Caco-2 (cell line): ENCODE measurements around the gene FBXW8. TPM values are rescaled to one million over a fixed set of nuclear protein-coding genes. Genes with fewer than 3 reads are reported as not detected.
A peak's percentile ranks its signal among the peaks of the same experiment; 100 is the strongest.

Experiments used
- BruUV-seq: library from RNA; stranded (reverse); fragments of 400-500 nt; replicated peaks from 2 replicates; lab custom pipeline; 2021; lab: Mats Ljungman, UMichigan
- CTCF ChIA-PET: fragments of 300-600 bp; sonication (Branson Sonifier 250); formaldehyde crosslinking; loops from one replicate; lab custom pipeline; 2022; ENCODE audit warnings: antibody characterized with exemption; lab: Charles Lee
- POLR2A ChIA-PET: fragments of 300-600 bp; sonication (Branson Sonifier 250); formaldehyde crosslinking; loops from one replicate; lab custom pipeline; 2022; ENCODE audit warnings: antibody characterized with exemption; lab: Charles Lee
- DNase-seq, 2 experiments: peaks; one replicate each; pipeline versions ENCODE4 v3.0.0 to v3.0.0-alpha.2; 2020 to 2022
- H3K27me3 ChIP-seq: replicated peaks from 2 replicates; pipeline ENCODE4 v1.6.0; 2011; ENCODE audit warnings: low read length; ENCODE audit not compliant: control insufficient read depth, insufficient read depth
- H3K36me3 ChIP-seq: 2 replicates; pipeline ENCODE4 v1.5.1; 2011; ENCODE audit warnings: low read length; ENCODE audit not compliant: control insufficient read depth, insufficient read depth
- H3K4me1 ChIP-seq: fragments of 250-450 bp; sonication (Bioruptor Pico); 2 replicates; pipeline ENCODE4 v1.5.1; 2020; ENCODE audit warnings: mild to moderate bottlenecking
- H3K4me3 ChIP-seq: 2 replicates; pipeline ENCODE4 v1.5.1; 2011; ENCODE audit warnings: low read depth, mild to moderate bottlenecking, control low read depth, low read length
- H3K9me3 ChIP-seq: fragments of 250-450 bp; sonication (Bioruptor Pico); 2 replicates; pipeline ENCODE4 v1.5.1; 2020; ENCODE audit warnings: mild to moderate bottlenecking, moderate library complexity
- H3K27ac Mint-ChIP-seq: one replicate; pipeline ENCODE4 v1.8.0; 2022; ENCODE audit warnings: mixed read lengths; ENCODE audit not compliant: unreplicated experiment
- H3K27me3 Mint-ChIP-seq: one replicate; pipeline ENCODE4 v1.8.0; 2022; ENCODE audit warnings: mixed read lengths; ENCODE audit not compliant: insufficient read depth, unreplicated experiment
- H3K36me3 Mint-ChIP-seq: one replicate; pipeline ENCODE4 v1.8.0; 2022; ENCODE audit warnings: mild to moderate bottlenecking, mixed read lengths; ENCODE audit not compliant: insufficient read depth, unreplicated experiment
- H3K4me1 Mint-ChIP-seq: one replicate; pipeline ENCODE4 v1.8.0; 2022; ENCODE audit warnings: low read depth, mixed read lengths; ENCODE audit not compliant: unreplicated experiment
- H3K4me3 Mint-ChIP-seq: one replicate; pipeline ENCODE4 v1.8.0; 2022; ENCODE audit warnings: mild to moderate bottlenecking, moderate library complexity, mixed read lengths; ENCODE audit not compliant: unreplicated experiment
- H3K9me3 Mint-ChIP-seq: one replicate; pipeline ENCODE4 v1.8.0; 2022; ENCODE audit warnings: mixed read lengths; ENCODE audit not compliant: unreplicated experiment
- intact Hi-C: fragments of 100-400 bp; cut with micrococcal nuclease; formaldehyde crosslinking; loops from one replicate; pipeline ENCODE4 v1.10.0; 2022; ENCODE audit not compliant: unreplicated experiment
- total RNA-seq: library from RNA; stranded (reverse); gene quantifications from 2 replicates; pipeline ENCODE4 v1.2.3, GENCODE V29; 2022
- TF ChIP-seq, protein P1 (sequence below), 2 experiments: fragments of 200-600 bp in 1 of 2; IDR thresholded peaks; 1 replicate in 1 of 2; 2 replicates in 1 of 2; pipeline versions ENCODE4 v1.5.1 to v1.8.0; 2011 to 2022; ENCODE audit warnings: antibody characterized with exemption in 1 of 2, control low read depth in 1 of 2, inconsistent platforms in 1 of 2, low read depth in 1 of 2, low read length in 1 of 2, mild to moderate bottlenecking in 1 of 2, moderate library complexity in 1 of 2; ENCODE audit not compliant: insufficient read depth in 1 of 2, severe bottlenecking in 1 of 2, unreplicated experiment in 1 of 2

FBXW8 gene
- total RNA-seq, 1 experiment from 2014 or later: 12.2 TPM

DNA sequence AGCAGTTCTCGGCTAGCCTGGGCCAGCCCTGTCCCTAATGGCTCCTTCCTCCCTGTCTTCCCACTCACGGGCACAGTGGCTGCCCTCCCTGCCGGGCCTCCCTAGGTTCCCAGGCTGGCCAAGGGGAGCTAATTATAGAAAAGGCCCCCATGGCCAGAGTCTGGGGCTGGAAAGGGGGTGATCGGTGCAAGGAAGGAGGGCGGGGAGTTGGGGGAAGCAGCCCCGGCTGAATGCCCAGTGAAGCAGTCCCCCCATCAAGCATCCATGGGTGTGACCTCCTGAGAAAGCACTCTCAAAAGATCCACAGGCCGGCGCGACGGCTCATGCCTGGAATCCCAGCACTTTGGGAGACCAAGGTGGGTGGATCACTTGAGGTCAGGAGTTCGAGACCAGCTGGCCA lies 133.6 kb downstream of the FBXW8 start:
- Mint-ChIP-seq H3K36me3 (no peaks in the 10 kb centered on the region), H3K9me3 (no peaks in the 10 kb centered on the region), H3K4me3 (no peak overlapping the region), H3K27ac (peak overlapping the region; percentile 13), H3K27me3 (no peaks in the 10 kb centered on the region), H3K4me1 (peaks cover 29% of the 10 kb centered on the region)
- Histone ChIP-seq H3K27me3 (no peaks in the 10 kb centered on the region), H3K9me3 (no peaks in the 10 kb centered on the region), H3K4me1 (peaks cover 64% of the 10 kb centered on the region), H3K4me3 (no peak overlapping the region), H3K36me3 (no peaks in the 10 kb centered on the region)
- no peak for DNase-seq
- intact Hi-C loops: loop anchor here (5.0 kb wide), 1 partner anchor 53 kb away; the partner anchor contains the start of gene TESC
- BruUV-seq: no TSS peak
- ChIA-PET CTCF (no interaction called here), POLR2A (no interaction called here)
- TF ChIP-seq, protein P1, sequence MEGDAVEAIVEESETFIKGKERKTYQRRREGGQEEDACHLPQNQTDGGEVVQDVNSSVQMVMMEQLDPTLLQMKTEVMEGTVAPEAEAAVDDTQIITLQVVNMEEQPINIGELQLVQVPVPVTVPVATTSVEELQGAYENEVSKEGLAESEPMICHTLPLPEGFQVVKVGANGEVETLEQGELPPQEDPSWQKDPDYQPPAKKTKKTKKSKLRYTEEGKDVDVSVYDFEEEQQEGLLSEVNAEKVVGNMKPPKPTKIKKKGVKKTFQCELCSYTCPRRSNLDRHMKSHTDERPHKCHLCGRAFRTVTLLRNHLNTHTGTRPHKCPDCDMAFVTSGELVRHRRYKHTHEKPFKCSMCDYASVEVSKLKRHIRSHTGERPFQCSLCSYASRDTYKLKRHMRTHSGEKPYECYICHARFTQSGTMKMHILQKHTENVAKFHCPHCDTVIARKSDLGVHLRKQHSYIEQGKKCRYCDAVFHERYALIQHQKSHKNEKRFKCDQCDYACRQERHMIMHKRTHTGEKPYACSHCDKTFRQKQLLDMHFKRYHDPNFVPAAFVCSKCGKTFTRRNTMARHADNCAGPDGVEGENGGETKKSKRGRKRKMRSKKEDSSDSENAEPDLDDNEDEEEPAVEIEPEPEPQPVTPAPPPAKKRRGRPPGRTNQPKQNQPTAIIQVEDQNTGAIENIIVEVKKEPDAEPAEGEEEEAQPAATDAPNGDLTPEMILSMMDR (IDR thresholded peaks at IDR 0.05; ENCODE audit: insufficient read depth in 1 of 2, low read depth in 1 of 2, low read length in 1 of 2, severe bottlenecking in 1 of 2, unreplicated experiment in 1 of 2): no peak

DNA sequence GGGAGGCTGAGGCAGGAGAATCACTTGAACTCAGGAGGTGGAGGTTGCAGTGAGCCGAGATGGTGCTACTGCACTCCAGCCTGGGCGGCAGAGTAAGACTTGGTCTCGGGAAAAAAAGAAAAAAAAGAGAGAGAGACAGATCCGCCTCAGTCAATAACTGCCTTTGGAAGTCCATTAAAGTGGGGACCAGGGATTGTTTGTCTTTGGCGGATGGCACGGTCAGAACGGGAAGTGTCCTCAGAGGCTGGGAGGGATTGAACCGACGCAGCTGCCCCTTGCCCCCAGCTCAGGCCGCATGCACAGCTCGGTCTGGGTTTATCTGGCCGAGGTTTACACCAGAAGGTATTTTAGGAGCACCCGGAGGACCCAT lies 134.0 kb downstream of the FBXW8 start:
- DNase-seq: no peak
- H3K27me3 ChIP-seq: no peaks in the 10 kb centered on the region
- peaks cover 64% of the 10 kb centered on the region for H3K4me1 ChIP-seq
- Mint-ChIP-seq H3K27me3 (no peaks in the 10 kb centered on the region), H3K9me3 (no peaks in the 10 kb centered on the region), H3K36me3 (no peaks in the 10 kb centered on the region), H3K4me3 (no peak overlapping the region), H3K27ac (peak overlapping the region; percentile 13), H3K4me1 (peaks cover 29% of the 10 kb centered on the region)
- no peaks in the 10 kb centered on the region for H3K36me3 ChIP-seq
- TF ChIP-seq, protein P1 (IDR thresholded peaks at IDR 0.05; ENCODE audit: insufficient read depth in 1 of 2, low read depth in 1 of 2, low read length in 1 of 2, severe bottlenecking in 1 of 2, unreplicated experiment in 1 of 2): no peak
- intact Hi-C loops: loop anchor here (5.0 kb wide), 1 partner anchor 53 kb away; the partner anchor contains the start of gene TESC
- ChIA-PET CTCF (no interaction called here), POLR2A (interaction anchor here (0.5 kb wide), 1 partner anchor 756 kb away, joined by 4 read pairs; no protein-coding TSS in a partner anchor)
- no peak overlapping the region for H3K4me3 ChIP-seq
- BruUV-seq: no TSS peak
- no peaks in the 10 kb centered on the region for H3K9me3 ChIP-seq

GRCh38 chr12:117045160-117046010 lies 134.6 kb downstream of the FBXW8 start:
- Histone ChIP-seq H3K4me1 (peaks cover 64% of the 10 kb centered on the region), H3K36me3 (no peaks in the 10 kb centered on the region), H3K27me3 (no peaks in the 10 kb centered on the region), H3K9me3 (no peaks in the 10 kb centered on the region), H3K4me3 (no peak overlapping the region)
- Mint-ChIP-seq H3K27ac (peak overlapping the region; percentile 13), H3K4me1 (peaks cover 26% of the 10 kb centered on the region), H3K4me3 (no peak overlapping the region), H3K27me3 (no peaks in the 10 kb centered on the region), H3K9me3 (no peaks in the 10 kb centered on the region), H3K36me3 (no peaks in the 10 kb centered on the region)
- TF ChIP-seq, protein P1 (IDR thresholded peaks at IDR 0.05; ENCODE audit: insufficient read depth in 1 of 2, low read depth in 1 of 2, low read length in 1 of 2, severe bottlenecking in 1 of 2, unreplicated experiment in 1 of 2): no peak
- no peak for DNase-seq
- ChIA-PET POLR2A (interaction anchor here (0.5 kb wide), 1 partner anchor 756 kb away, joined by 4 read pairs; no protein-coding TSS in a partner anchor), CTCF (no interaction called here)
- no TSS peak for BruUV-seq
- intact Hi-C loops: no loop called here
